Tibial nerve (tissue), 4 donors: ENCODE data around the gene ORMDL2.

Experiments used
- CTCF ChIP-seq, 5 experiments: fragments of 200-600 bp in 3 of 5; fragments of 450-650 bp in 2 of 5; sonication (generic) in 3 of 5; IDR thresholded peaks; one replicate each; pipeline ENCODE4 v1.5.1; 2016 to 2019; ENCODE audit warnings: antibody characterized with exemption in 5 of 5, mild to moderate bottlenecking in 3 of 5, moderate library complexity in 2 of 5
- EP300 ChIP-seq, 2 donors: sonication (generic); formaldehyde crosslinking; IDR thresholded peaks; one replicate each; pipeline ENCODE4 v1.6.1; 2017; ENCODE audit warnings: antibody characterized with exemption in 2 of 2, mild to moderate bottlenecking in 1 of 2
- POLR2A ChIP-seq, 2 donors: fragments of 450-650 bp; IDR thresholded peaks; one replicate each; pipeline ENCODE4 v1.6.1; 2017; ENCODE audit warnings: antibody characterized with exemption in 2 of 2, mild to moderate bottlenecking in 2 of 2, moderate library complexity in 2 of 2

- TF ChIP-seq CTCF (IDR thresholded peaks at IDR 0.05) (no peak), EP300 (IDR thresholded peaks at IDR 0.05) (no peak), POLR2A (IDR thresholded peaks at IDR 0.05) (no peak)
Observed at GRCh38 chr12:55816881-55817344, 928 bp upstream of the ORMDL2 start.
